GM19463 (cell line): ENCODE data around the gene EIF4G1.
A peak's percentile ranks its signal among the peaks of the same experiment; 100 is the strongest.

Experiments
- ATAC-seq: cut with Tn5 transposase; IDR thresholded peaks from one replicate; pipeline ENCODE4 v1.9.1; 2021; ENCODE audit warnings: mild to moderate bottlenecking, moderate library complexity; ENCODE audit not compliant: unreplicated experiment

The EIF4G1 gene

GRCh38 chr3:184349563-184350470 is 35.4 kb downstream of the EIF4G1 start:
- no peak for ATAC-seq

GRCh38 chr3:184350618-184351017 is 36.2 kb downstream of the EIF4G1 start:
- no peak for ATAC-seq

GRCh38 chr3:184351511-184352148 is 37.2 kb downstream of the EIF4G1 start:
- ATAC-seq: no peak

- ATAC-seq: no peak
Measured at GRCh38 chr3:184352149-184352785, 37.9 kb downstream of the EIF4G1 start.

- ATAC-seq: no peak
Measured at GRCh38 chr3:184352897-184353545, 38.6 kb downstream of the EIF4G1 start.

GRCh38 chr3:184353546-184353941 is 39.1 kb downstream of the EIF4G1 start:
- ATAC-seq: no peak

GRCh38 chr3:184354121-184354728 is 39.8 kb downstream of the EIF4G1 start:
- ATAC-seq: no peak

GRCh38 chr3:184354754-184355153 is 40.3 kb downstream of the EIF4G1 start:
- no peak for ATAC-seq

- no peak for ATAC-seq
Measured at GRCh38 chr3:184355261-184356040, 41.0 kb downstream of the EIF4G1 start.

GRCh38 chr3:184357248-184358123 is 43.1 kb downstream of the EIF4G1 start:
- no peak for ATAC-seq

- ATAC-seq: no peak
Measured at GRCh38 chr3:184358124-184358767, 43.8 kb downstream of the EIF4G1 start.

- ATAC-seq: no peak
Measured at GRCh38 chr3:184358921-184359350, 44.5 kb downstream of the EIF4G1 start.

- no peak for ATAC-seq
Measured at GRCh38 chr3:184359610-184360009, 45.2 kb downstream of the EIF4G1 start.

GRCh38 chr3:184360070-184360928 is 45.9 kb downstream of the EIF4G1 start:
- no peak for ATAC-seq

GRCh38 chr3:184360929-184361531 is 46.6 kb downstream of the EIF4G1 start:
- ATAC-seq: peak; percentile 3

- peak; percentile 45 for ATAC-seq
Measured at GRCh38 chr3:184361532-184361931, 47.1 kb downstream of the EIF4G1 start, which contains the start of the genes CLCN2 and POLR2H. Gene CLCN2 (minus strand): TSS chr3:184361605. CDS start chr3:184361479, 126 bp downstream. Gene POLR2H (plus strand): TSS chr3:184361710. CDS start chr3:184363493, 1,783 bp downstream.
